Astrocyte (in vitro differentiated cells and primary cell): ENCODE results near the gene INHBB. TPM values are rescaled to one million over a fixed set of nuclear protein-coding genes. Genes with fewer than 3 reads are reported as not detected.

Experiments used
- DNase-seq: peaks from one replicate; pipeline ENCODE4 v3.0.0-alpha.2; 2010; ENCODE audit warnings: low read depth
- FAIRE-seq: peaks from 2 replicates; lab custom pipeline; 2011; peaks lifted over from hg19 to GRCh38; lab: Jason Lieb, UNC
- H2AFZ ChIP-seq: 2 replicates; pipeline ENCODE4 v1.6.0; 2012; ENCODE audit warnings: low read depth, low read length, inconsistent platforms
- H3K27ac ChIP-seq: 2 replicates; pipeline ENCODE4 v1.5.1; 2011; ENCODE audit warnings: low read depth, low read length, inconsistent platforms
- H3K27me3 ChIP-seq: 2 replicates; pipeline ENCODE4 v1.6.0; 2011; ENCODE audit warnings: low read length, inconsistent platforms; ENCODE audit not compliant: insufficient read depth
- H3K36me3 ChIP-seq: 2 replicates; pipeline ENCODE4 v1.5.1; 2011; ENCODE audit warnings: low read length, inconsistent platforms; ENCODE audit not compliant: insufficient read depth
- H3K4me1 ChIP-seq: 2 replicates; pipeline ENCODE4 v1.5.1; 2011; ENCODE audit warnings: low read length, inconsistent platforms; ENCODE audit not compliant: insufficient read depth
- H3K4me2 ChIP-seq: 2 replicates; pipeline ENCODE4 v1.6.0; 2012; ENCODE audit warnings: low read length, inconsistent platforms
- H3K4me3 ChIP-seq: 2 replicates; pipeline ENCODE4 v1.5.1; 2011; ENCODE audit warnings: low read depth, mild to moderate bottlenecking, low read length, inconsistent platforms; ENCODE audit not compliant: insufficient read depth
- H3K79me2 ChIP-seq: 2 replicates; pipeline ENCODE4 v1.6.0; 2012; ENCODE audit warnings: mild to moderate bottlenecking, low read length, inconsistent platforms; ENCODE audit not compliant: insufficient read depth
- H3K9ac ChIP-seq: 2 replicates; pipeline ENCODE4 v1.6.0; 2012; ENCODE audit warnings: mild to moderate bottlenecking, low read length, inconsistent platforms
- H3K9me3 ChIP-seq: 2 replicates; pipeline ENCODE4 v1.5.1; 2012; ENCODE audit warnings: low read depth, mild to moderate bottlenecking, low read length, inconsistent platforms; ENCODE audit not compliant: insufficient read depth
- H4K20me1 ChIP-seq: 2 replicates; pipeline ENCODE4 v1.6.0; 2012; ENCODE audit warnings: low read length, inconsistent platforms; ENCODE audit not compliant: insufficient read depth
- H3K27ac Mint-ChIP-seq: one replicate; pipeline ENCODE4 v1.8.0; 2021; ENCODE audit warnings: mild to moderate bottlenecking, mixed read lengths; ENCODE audit not compliant: unreplicated experiment
- H3K27me3 Mint-ChIP-seq: one replicate; pipeline ENCODE4 v1.8.0; 2021; ENCODE audit warnings: low read depth, mixed read lengths; ENCODE audit not compliant: unreplicated experiment
- H3K36me3 Mint-ChIP-seq: one replicate; pipeline ENCODE4 v1.8.0; 2021; ENCODE audit warnings: low read depth, mixed read lengths; ENCODE audit not compliant: unreplicated experiment
- H3K4me1 Mint-ChIP-seq: one replicate; pipeline ENCODE4 v1.8.0; 2021; ENCODE audit warnings: low read depth, mixed read lengths; ENCODE audit not compliant: unreplicated experiment
- H3K4me3 Mint-ChIP-seq: one replicate; pipeline ENCODE4 v1.8.0; 2021; ENCODE audit warnings: mild to moderate bottlenecking, moderate library complexity, mixed read lengths; ENCODE audit not compliant: unreplicated experiment
- H3K9me3 Mint-ChIP-seq: one replicate; pipeline ENCODE4 v1.8.0; 2021; ENCODE audit warnings: mild to moderate bottlenecking, mixed read lengths; ENCODE audit not compliant: unreplicated experiment
- CTCF ChIP-seq: IDR thresholded peaks from 2 replicates; pipeline ENCODE4 v1.5.1; 2011; ENCODE audit warnings: low read depth, mild to moderate bottlenecking, inconsistent platforms, low read length, moderate library complexity; ENCODE audit not compliant: insufficient read depth
- EZH2 ChIP-seq: IDR thresholded peaks from 2 replicates; pipeline ENCODE4 v1.6.1; 2012; ENCODE audit warnings: mild to moderate bottlenecking, low read length, inconsistent platforms; ENCODE audit not compliant: insufficient read depth
- total RNA-seq: library from RNA; stranded (reverse); gene quantifications from 2 replicates; pipeline ENCODE4 v1.2.1, GENCODE V29; 2021

INHBB gene
- total RNA-seq, 1 donor from 2014 or later, result 7.1 TPM

- Mint-ChIP-seq H3K9me3 (peaks cover 2% of the 10 kb centered on the region), H3K27me3 (peaks cover 45% of the 10 kb centered on the region), H3K4me1 (no peaks in the 10 kb centered on the region), H3K27ac (no peak overlapping the region), H3K4me3 (no peak overlapping the region), H3K36me3 (no peaks in the 10 kb centered on the region)
- H3K9me3 ChIP-seq, result no peaks in the 10 kb centered on the region
- H3K27ac ChIP-seq, result no peak overlapping the region
- H3K4me2 ChIP-seq, result no peak overlapping the region
- TF ChIP-seq CTCF (no peak), EZH2 (no peak)
- DNase-seq (no peak), FAIRE-seq (no peak)
- no peaks in the 10 kb centered on the region for H4K20me1 ChIP-seq
- peaks cover 13% of the 10 kb centered on the region for H3K27me3 ChIP-seq
- no peaks in the 10 kb centered on the region for H3K36me3 ChIP-seq
- H3K9ac ChIP-seq, result no peak overlapping the region
- H3K79me2 ChIP-seq, result no peaks in the 10 kb centered on the region
- no peak overlapping the region for H2AFZ ChIP-seq
- no peaks in the 10 kb centered on the region for H3K4me1 ChIP-seq
- no peak overlapping the region for H3K4me3 ChIP-seq
Observed at GRCh38 chr2:120388222-120389035, 42.5 kb downstream of the INHBB start.

GRCh38 chr2:120389036-120389391, 43.1 kb downstream of the INHBB start:
- Histone ChIP-seq H3K36me3 (no peaks in the 10 kb centered on the region), H3K4me2 (no peak overlapping the region), H3K27ac (no peak overlapping the region), H4K20me1 (no peaks in the 10 kb centered on the region), H3K79me2 (no peaks in the 10 kb centered on the region), H3K9me3 (no peaks in the 10 kb centered on the region), H3K4me3 (no peak overlapping the region), H3K4me1 (no peaks in the 10 kb centered on the region), H3K9ac (no peak overlapping the region), H2AFZ (no peak overlapping the region), H3K27me3 (peaks cover 13% of the 10 kb centered on the region)
- H3K27me3 Mint-ChIP-seq, result peaks cover 46% of the 10 kb centered on the region
- FAIRE-seq (no peak), DNase-seq (no peak)
- H3K36me3 Mint-ChIP-seq, result no peaks in the 10 kb centered on the region
- TF ChIP-seq EZH2 (no peak), CTCF (no peak)
- no peaks in the 10 kb centered on the region for H3K4me1 Mint-ChIP-seq
- no peak overlapping the region for H3K4me3 Mint-ChIP-seq
- H3K9me3 Mint-ChIP-seq, result peaks cover 6% of the 10 kb centered on the region
- H3K27ac Mint-ChIP-seq, result no peak overlapping the region
